ENCODE data around the gene KCNK5. TPM values are rescaled to one million over a fixed set of nuclear protein-coding genes. Genes with fewer than 3 reads are reported as not detected.

Gene KCNK5
- total and polyA plus RNA-seq, 9 of the 15 experiments (the other 6 are each of a cell fraction or from before 2014, with no cell fraction given): 1.5 to 45.8 (median 25.8) TPM

DNA sequence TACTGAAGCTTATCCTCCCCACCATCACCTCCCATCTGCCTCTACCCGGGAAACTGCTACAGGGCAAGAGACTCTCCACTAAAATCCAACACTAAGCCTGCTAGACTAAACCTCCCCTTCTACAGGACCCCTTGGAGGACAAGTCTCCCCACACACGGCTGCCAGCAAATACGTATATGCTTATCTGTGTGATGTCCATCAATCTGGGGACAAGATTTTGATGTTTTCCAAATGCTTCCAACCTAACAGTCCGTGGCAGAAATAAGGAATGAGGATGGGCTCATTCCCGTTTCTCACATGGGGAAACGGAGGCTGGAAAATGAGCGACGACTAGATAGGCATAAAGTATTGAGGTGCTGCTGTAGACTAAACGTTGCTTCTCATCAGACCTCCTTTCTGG, 1.8 kb downstream of the KCNK5 start (continued):
- 0 out of 2 replicates have a peak, but pooled peaks have one; percentile 40 for TF ChIP-seq LCOR (CRISPR knock-in tag; IDR thresholded peaks at IDR 0.05)
- TF ChIP-seq KAT7 (CRISPR knock-in tag; IDR thresholded peaks at IDR 0.05; ENCODE audit: borderline replicate concordance): 0 out of 2 replicates have a peak, but pooled peaks have one; percentile 65
- no peak for TF ChIP-seq ZBTB11 (CRISPR knock-in tag; IDR thresholded peaks at IDR 0.05)
- TF ChIP-seq CEBPG (CRISPR knock-in tag; IDR thresholded peaks at IDR 0.05): no peak
- TF ChIP-seq CEBPG (tag; conservative IDR thresholded peaks at IDR 0.05 in 1 of 2, IDR thresholded peaks at IDR 0.05 in 1 of 2): no peak
- TF ChIP-seq ZNF699 (CRISPR knock-in tag; IDR thresholded peaks at IDR 0.05; ENCODE audit: insufficient replicate concordance): no peak
- TF ChIP-seq THAP12 (CRISPR knock-in tag; IDR thresholded peaks at IDR 0.05): no peak
- no peak for TF ChIP-seq JUN (IDR thresholded peaks at IDR 0.05; ENCODE audit: borderline replicate concordance, low read depth, low read length)
- TF ChIP-seq JUN (CRISPR knock-in tag; IDR thresholded peaks at IDR 0.05; ENCODE audit: borderline replicate concordance): no peak
- 0 out of 2 replicates have a peak, but pooled peaks have one; percentile 25 for TF ChIP-seq GATA2 (CRISPR knock-in tag; IDR thresholded peaks at IDR 0.05)
- TF ChIP-seq ARID4B (CRISPR knock-in tag; IDR thresholded peaks at IDR 0.05): peak; percentile 39; the same call in 1 of the 2 replicates
- TF ChIP-seq ZNF644 (tag; IDR thresholded peaks at IDR 0.05; ENCODE audit: low read depth): no peak
- no peak for TF ChIP-seq NR2C1 (IDR thresholded peaks at IDR 0.05)
- no peak for TF ChIP-seq NR2C1 (tag; IDR thresholded peaks at IDR 0.05)
- no peak for TF ChIP-seq EWSR1 (IDR thresholded peaks at IDR 0.05; ENCODE audit: borderline replicate concordance, low read depth, partially characterized antibody)
- TF ChIP-seq, protein P1, sequence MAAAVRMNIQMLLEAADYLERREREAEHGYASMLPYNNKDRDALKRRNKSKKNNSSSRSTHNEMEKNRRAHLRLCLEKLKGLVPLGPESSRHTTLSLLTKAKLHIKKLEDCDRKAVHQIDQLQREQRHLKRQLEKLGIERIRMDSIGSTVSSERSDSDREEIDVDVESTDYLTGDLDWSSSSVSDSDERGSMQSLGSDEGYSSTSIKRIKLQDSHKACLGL (CRISPR knock-in tag; IDR thresholded peaks at IDR 0.05; ENCODE audit: borderline replicate concordance, poor library complexity, severe bottlenecking): no peak
